T-helper 2 cell (primary cell): Measurements from ENCODE around the gene YIPF3.
A peak's percentile ranks its signal among the peaks of the same experiment; 100 is the strongest.
"Not testable (repeated sequence)": the region's sequence is repeated elsewhere in the genome, so short reads cannot be mapped to it uniquely, and the experiment has no call there.

ENCODE experiments used
- DNase-seq, 5 experiments: peaks; one replicate each; pipeline versions ENCODE4 v3.0.0 to v3.0.0-alpha.2; 2012 to 2022

YIPF3 gene

DNA sequence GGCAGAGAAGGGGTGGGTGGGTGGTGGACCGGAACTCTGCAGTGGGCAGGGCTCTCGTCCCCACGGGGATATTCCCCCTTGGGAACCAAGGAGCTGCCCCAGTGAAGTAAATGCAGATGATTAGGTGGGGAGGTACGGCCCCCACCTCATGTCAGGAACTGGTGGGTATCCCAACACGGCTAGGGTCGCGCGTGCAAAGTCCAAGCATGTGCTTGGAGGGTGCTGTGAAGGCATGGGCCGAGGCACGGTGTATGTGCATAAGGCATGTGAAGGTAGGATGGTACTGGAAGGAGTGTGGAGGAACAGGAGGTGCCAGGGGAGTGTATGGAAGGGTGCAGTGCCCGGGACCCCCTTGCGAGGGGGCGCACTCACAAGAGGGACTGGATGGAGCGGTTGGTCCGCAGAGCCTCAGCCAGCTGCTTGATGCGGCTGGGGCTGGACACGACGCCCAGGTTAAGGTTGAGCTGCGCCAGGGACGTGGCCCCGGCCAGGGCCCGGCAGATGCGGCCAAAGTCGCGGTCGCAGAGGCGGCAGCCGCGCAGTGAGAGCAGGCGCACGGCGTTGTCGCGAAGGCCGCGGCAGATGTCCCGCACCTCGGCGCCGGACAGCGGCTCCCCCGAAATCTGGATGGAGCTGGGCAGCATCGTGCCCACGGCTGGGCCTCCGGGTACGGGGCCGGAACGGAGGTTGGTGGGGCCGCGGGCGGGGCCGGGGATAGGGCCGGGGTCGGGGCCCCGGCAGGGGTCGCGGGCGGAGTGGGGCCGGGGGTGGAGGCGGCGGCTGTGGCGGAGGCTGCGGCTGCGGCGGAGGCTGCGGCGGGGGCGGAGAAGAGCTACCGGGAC, 7.4 kb downstream of the YIPF3 start:
- DNase-seq, result no peak

DNA sequence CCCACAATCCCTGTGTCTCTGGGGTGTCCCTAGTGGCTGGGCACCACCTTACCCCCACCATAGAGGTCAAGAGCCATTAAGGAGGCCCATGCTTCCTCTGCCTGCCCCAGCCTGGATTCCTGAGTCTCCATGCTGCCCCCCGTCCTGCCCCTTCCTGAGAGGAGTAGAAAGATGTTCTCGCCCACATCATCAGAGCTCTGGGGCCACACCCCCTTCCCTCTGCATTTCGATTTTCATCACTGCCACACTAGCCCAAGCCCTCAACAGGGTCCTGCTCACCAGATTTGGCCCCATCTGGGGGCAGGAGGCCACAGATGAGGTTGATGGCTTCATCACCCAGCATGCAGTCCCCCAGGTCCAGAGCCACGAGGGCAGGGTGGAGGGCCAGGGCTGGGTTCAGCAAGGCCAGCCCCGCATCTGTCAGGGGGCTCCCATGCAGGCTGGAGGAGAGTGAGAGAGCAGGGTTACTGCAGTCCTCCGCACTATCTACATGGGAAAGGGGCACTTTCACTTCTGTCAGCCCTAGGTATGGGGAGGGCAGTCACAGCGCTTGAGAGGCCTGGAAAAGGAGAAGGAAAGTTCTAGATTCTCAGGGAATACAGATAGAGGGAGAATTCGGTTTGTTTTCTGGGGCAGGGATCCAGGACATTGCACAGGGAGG, 8.1 kb downstream of the YIPF3 start:
- DNase-seq, result no peak

DNA sequence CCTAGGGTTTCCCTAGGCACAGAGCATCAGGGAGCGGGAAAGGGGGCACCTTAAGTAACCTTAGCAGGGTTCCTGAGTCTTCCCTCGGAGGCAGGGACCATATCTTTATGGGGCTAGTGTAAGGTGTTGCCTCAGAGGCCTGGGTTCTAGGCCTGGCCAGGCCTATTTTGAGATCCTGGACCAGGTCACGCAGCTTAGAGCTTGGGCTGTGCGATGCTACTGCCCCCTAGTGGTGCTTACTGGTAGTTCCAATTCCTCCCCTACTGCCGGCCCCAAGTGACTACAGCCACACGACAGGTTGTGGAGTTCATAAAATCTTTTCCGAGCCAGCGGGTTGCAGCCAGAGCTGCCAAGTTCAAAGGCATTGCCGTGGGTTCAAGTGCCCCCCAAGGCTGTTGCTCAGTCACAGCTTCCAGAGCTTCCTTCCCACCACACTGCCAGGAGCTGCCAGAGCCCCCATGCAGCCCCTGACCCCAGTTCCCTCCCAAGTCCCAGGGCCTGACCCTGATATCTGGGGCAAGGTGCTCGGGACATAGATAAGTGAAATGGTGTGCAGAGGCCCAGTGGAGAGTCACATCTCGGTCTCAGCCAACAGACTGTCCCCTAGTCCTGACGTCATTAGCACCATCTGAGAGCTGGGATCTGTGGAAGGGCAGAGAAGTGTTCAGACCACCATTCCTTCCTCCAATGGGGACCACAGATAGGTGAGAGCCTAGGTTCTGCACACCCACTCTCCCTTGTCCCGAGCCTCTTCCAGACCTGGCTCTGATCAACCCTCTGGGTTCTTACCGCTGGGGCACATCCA, 9.9 kb downstream of the YIPF3 start:
- DNase-seq, result peak; percentile 38 to 80 (median 66)

DNA sequence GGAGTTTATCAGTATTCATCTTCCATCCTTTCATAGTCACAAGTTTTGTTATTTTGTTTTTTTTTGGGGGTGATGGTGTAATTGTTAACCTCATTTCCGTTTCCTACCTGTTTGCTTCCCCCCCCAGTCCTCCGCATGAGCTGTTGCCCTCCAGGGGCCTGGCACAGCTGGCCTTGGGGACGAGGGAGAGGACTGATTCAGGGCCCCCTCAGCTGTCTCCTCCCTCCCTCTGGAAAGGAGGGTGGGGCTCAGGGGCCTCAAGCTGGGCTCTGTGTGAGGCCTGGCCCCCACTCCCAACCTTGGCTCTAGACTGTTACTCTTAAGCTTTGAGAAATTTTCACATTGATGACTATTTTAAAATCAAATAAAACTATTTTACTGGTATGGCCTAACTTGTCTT, 10.6 kb downstream of the YIPF3 start:
- DNase-seq, result peak in 1 of 5 experiments; percentile 7

DNA sequence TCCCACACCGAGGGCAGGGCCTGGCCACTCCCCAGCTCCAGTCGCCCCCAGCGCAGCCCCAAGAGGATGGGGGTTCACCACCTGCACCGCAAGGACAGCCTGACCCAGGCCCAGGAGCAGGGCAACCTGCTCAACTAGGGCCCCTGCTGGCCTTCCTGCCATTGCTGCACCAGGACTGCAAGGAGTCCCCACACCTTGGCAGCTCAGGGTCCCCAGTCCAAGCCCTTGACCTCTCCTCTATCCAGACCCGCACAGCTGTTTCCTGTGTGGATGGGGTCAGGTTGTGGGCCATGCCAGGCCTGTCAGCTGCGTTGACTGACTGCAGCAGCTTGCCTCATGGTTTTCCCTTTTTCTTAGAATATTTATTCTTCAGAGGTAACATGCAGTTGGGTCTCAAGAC, 11.0 kb downstream of the YIPF3 start:
- DNase-seq, result no peak

DNA sequence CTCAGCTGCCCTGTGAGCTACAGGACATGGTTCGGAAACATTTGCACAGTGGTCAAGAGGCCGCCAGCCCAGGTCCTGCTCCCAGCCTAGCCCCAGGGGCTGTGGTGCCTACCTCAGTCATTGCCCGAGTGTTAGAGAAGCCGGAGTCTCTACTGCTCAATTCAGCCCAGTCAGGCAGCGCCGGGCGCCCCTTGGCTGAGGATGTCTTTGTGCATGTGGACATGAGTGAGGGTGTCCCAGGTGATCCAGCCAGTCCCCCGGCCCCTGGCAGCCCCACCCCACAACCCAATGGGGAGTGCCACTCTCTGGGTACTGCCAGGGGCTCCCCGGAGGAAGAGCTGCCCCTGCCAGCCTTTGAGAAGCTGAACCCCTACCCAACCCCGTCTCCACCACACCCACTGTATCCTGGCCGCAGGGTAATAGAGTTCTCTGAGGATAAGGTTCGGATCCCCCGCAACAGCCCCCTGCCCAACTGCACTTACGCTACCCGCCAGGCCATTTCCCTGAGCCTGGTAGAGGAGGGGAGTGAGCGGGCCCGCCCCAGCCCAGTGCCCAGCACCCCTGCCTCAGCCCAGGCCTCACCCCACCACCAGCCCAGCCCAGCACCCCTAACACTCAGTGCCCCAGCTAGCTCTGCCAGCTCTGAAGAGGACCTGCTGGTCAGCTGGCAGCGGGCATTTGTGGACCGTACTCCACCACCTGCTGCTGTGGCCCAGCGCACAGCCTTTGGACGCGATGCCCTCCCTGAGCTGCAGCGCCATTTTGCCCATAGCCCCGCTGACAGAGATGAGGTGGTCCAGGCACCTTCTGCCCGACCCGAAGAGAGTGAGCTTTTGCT, 11.8 kb downstream of the YIPF3 start:
- no peak for DNase-seq

DNA sequence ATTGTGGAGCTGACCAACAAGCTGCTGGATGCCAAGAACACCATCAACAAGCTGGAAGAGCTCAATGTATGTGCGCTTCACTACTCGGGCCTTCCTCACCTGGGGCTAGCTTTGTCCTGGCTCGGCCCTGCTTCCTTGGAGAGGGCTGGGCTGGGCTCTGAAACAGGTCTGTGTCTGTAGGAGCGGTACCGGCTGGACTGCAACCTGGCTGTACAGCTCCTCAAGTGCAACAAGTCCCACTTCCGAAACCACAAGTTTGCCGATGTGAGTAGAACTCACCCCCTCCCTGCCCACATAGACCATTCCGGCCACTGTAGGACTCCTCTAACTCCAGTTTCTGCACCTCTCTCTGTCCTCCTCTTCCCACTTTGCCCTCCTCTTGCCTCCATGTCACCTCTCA, 13.3 kb downstream of the YIPF3 start:
- DNase-seq, result no peak

DNA sequence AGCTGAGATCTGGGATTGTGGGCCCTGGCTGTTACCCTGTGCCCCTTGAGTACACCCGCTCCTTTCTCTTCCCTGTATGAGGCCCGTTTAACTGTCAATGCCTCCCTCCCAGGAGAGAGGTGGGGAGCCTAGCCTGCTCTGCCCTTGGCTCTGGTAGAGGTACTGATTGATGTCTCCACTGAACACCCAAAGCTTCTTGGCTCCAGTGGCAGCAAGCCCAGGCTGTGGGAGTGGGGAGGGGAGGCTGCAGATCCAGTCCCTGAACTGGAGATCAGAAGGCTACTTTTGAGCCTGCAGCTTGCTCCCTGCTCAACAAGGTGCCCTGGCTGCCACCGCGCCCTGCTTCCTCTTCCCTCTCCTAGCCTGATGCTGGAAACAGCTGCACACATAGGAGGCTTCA, 14.1 kb downstream of the YIPF3 start:
- no peak for DNase-seq

DNA sequence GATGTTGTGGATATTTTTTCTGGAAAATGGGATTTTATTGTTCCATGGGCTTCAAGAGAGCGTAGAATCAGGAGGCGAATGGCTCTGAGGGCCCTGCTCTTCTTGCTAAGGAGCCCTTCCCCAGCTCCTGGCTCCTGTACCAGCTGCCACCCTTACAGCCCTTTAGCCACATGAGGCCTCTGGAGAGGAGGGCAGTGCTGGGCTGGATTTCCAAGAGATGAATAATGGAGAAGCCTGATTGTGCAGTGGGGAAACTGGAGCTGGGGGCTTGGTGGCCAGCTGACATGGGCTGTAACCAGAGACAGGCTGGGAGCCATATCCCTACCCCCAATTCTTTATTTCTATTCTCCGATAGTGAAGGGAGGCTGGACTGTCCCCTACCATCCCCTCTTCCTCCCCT, 15.8 kb downstream of the YIPF3 start:
- no peak for DNase-seq

DNA sequence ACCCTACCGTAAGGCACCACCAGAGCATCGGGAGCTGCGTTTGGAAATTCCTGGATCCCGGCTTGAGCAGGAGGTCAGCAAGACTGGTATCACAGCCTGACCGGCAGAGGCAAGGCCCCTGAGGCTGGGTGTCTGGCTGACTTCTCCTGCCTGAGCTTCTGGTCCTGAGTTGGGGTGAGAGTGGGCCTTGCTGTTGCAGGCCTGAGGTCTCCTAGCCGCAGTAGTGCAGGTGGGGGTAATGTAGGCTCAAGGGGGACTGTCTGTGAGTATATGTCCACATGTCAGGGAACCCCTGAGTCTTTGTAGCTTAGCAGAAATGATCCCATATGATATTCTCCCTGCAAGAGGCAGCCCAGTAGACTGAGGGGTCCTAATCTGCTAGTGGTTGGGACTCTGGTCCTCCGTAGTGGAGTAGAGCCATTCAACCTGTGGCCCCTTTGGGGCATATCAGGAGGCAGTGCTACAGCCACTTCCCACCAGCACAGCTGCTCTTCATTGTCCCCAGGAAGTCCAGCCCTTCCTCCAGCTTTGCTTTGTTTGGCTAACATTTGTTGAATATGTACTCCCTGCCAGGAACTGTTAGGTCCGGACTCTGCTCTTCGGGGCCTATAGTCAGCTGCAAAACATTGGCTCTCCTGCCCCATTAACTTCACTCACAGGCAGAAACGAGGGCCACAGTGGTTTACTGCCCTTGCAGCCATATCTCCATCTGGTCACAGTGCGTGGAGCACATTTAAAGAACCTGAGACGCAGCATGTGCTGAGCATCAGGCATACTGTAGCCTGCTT, 17.5 kb downstream of the YIPF3 start:
- no peak for DNase-seq

DNA sequence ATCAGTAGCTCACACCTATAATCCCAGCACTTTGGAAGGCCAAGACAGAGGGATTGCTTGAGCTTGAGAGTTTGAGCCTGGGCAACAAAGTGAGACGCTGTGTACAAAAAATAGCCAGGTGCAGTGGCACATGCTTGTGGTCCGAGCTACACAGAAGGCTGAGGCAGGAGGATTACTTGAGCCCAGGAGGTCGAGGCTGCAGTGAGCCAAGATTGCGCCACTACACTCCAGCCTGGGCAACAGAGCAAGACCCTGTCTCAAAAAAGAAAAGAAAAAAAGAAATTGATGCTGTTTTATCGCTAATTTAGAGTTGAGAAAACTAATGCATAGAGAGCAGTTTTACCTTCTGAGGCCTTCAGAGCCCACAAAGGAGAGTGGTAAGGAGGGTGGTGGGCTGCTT, 18.4 kb downstream of the YIPF3 start:
- not testable (repeated sequence) for DNase-seq

DNA sequence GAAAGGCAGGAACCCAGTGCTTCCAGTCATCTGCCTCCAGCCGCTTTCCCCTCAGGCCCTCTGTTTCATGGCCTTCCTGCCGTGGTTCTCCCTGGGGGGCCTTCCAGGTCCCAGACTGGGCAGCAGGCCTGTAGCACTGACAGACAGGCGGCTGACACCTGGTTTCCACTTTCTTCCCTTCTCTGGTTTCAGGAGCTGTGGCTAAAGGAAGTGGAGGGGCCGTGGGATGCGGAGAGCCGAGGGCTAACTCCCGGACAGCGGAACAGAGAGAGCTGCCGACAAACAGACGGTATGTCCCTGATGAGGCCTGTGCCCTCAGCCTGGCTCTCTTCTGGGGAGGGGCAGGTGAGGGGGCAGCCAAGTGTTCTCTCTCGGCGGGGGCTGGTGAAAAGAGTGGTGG, 19.0 kb downstream of the YIPF3 start:
- no peak for DNase-seq

DNA sequence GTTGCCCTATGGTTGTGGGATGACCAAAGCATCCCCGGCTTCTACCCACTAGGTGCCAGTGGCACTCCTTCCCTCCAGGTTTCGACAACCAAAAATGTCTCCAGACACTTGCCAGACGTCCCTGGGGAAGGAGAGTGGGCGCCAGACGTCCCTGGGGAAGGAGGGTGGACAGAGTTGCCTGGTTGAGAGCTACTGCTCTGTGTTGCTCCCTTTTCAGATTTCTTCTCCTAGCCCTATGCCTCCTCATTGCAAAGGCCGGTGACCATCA, 19.7 kb downstream of the YIPF3 start:
- DNase-seq, result no peak

DNA sequence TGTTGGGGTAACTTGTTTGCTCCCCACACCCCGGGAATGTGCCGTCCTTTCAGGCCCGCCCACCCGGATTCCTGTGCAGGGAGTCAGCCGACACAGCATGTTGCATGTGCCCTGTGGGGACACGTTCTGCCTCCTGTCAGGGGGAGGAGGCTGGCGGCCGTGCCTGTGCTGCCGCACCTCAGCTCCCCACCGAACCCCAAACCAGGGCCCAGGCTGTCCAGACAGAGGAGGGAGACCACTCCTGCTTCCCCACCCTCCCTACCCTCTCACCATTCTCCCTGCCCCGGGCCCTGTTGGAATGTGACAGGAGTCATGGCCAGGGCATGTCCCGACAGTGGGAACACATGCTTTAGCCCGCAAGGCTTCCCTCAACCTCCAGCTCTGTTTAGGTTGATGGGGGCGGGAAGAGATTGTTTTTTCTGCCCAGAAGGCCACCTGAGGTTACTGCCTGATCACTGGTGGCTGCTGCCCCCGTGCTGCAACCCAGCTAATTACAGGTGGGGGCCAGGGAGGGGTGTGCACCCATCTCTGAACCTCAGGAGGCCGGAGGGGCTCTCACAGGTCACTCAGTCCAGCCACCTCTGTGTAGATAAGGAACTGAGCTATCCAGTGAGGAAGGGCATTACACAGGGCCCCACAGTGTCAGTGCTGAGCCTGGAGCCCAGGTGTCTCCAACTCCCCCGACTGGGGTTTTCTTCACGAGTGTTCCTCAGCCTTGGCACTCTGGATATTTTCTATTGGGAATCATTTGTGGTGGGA, 20.2 kb downstream of the YIPF3 start:
- DNase-seq, result no peak

DNA sequence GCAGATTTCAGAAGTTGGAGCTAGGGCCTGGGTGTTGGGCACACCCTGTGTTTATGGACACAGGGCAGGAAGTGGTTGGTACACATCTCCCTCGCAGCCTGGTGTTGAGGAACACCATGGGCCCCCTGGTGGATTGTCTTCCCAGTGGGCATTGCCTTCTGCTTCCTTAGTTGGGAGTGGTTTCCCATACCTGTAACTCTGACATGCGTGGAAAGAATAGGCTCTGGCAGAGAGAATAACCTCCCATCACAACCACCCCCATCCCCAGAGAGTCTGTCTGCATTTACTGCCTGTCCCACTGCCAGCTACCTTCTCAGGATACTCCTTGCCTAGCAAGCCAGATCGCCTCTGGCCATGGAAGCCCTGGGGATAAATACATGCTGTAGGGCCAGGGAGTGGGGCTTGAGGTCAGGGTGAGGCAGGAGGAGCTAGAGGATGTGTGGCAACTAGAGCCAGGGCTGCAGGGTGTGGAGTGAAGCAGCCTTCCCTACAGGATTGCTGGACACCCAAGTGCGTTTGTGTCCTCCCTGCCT, 21.3 kb downstream of the YIPF3 start:
- peak in 2 of 5 experiments; percentile 17 to 64 for DNase-seq

DNA sequence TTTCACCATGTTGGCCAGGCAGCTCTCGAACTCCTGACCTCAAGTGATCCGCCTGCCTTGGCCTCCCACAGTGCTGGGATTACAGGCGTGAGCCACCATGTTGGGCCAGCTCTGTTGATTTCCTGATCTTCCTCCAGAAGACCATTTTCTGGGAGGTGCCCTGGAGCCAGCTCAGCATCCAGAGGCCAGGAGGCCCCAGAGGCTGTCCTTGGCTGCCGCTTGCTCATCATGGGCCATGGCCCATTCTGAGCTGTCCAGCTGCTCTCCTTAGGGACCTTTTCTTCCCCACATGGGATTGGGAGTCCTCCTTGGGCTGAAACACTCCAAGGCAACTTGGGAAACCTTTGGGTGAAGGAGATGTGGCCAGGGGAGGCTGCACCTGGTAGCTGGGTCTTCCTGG, 22.0 kb downstream of the YIPF3 start:
- DNase-seq, result no peak

DNA sequence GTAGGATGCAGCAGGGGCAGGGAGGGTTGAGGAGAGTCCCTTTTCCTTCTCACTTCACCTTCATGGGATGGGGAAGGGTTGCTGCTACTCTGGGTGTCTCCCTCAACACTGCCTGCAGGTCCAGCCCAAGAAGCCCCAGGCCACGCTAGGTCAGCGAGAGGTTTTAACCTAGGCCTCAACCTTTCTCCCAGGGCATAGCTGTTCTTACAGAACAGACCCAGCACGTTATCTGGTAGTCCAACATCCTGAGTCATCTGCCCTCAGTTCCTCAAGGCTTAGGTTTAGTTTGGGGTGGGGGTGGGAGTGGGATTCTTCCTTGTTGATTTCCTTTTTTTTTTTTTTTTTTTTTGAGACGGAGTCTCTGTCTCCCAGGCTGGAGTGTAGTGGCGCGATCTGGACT, 22.4 kb downstream of the YIPF3 start:
- DNase-seq, result no peak

DNA sequence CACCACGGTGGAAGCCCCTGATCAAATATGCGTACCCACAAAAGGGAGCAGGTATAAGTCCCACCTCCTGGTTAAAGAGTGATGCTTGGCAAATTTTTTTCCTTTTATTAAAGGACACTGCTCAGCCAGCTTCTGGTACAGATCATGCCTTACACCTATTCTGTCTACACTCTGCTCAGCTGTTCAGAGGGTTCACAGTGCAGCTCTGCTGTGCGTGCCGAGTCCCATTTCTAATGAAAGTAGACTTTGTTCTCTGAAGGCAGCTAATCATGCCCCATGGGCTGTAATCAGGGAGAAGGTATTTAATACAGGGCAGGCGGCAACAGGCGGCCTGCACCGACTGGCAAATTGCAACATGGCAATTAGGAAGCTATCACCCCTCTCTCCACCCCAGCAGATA, 22.9 kb downstream of the YIPF3 start:
- no peak for DNase-seq

DNA sequence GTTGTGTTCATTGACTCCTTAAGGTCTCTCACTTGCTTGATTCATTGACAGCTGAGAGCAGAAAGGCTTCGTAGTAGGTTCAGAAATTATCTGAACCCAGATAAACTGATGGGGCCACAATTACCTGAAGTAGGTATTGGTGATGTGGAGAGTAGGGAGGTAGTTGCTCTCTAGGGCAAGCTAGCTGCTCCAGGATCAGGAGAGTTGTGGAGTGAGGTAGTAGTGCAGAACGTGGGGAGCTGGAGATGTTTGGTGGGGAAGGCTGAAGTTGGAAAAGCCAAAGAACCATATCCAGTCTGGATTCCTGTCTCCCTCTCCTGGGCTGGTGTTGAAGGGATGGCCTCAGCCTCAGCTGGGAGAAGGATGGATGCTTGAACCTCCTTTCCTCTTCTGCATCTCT, 23.5 kb downstream of the YIPF3 start:
- no peak for DNase-seq

DNA sequence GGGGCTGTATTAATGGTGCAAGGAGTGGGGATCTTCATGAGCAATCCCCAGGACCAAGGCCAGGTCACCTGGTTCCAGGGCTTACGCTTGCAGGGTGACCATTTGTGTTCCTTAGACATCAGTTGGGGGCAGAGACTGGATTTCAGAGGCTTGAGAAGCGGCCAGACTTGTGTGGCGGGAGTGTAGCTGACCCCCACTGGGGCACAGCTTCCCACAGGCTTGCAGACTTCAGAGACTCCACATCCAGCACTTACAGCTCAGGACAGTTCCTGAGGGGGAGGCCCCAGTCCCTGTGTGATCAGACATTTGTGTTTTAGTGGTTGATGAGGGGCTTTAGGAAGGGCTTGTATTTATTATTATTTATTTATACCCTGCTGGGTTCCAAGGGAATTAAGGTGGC, 24.1 kb downstream of the YIPF3 start:
- no peak for DNase-seq
